ENCODE measurements around the gene ATP6AP1. TPM values are rescaled to one million over a fixed set of nuclear protein-coding genes. Genes with fewer than 3 reads are reported as not detected.

The ATP6AP1 gene
- total and polyA plus RNA-seq, 2 of the 13 experiments (the other 11 are each of a cell fraction or from before 2014, with no cell fraction given): 56.7 to 110 TPM

- TF ChIP-seq CSRNP2 (CRISPR knock-in tag; conservative IDR thresholded peaks at IDR 0.05; ENCODE audit: low read depth) (no peak), ZKSCAN8 (CRISPR knock-in tag; IDR thresholded peaks at IDR 0.05; ENCODE audit: borderline replicate concordance) (no peak), TCF12 (IDR thresholded peaks at IDR 0.05) (no peak), TCF12 (CRISPR knock-in tag; IDR thresholded peaks at IDR 0.05) (no peak), SMARCE1 (IDR thresholded peaks at IDR 0.05; ENCODE audit: borderline replicate concordance) (no peak), ZNF468 (CRISPR knock-in tag; IDR thresholded peaks at IDR 0.05) (no peak), MEF2D (CRISPR knock-in tag; IDR thresholded peaks at IDR 0.05) (no peak), ZNF841 (CRISPR knock-in tag; IDR thresholded peaks at IDR 0.05; ENCODE audit: borderline replicate concordance) (no peak), SIN3A (IDR thresholded peaks at IDR 0.05; ENCODE audit: borderline replicate concordance, low read depth, low read length) (peak; percentile 44; the same call in 1 of the 2 replicates), JARID2 (CRISPR knock-in tag; IDR thresholded peaks at IDR 0.05; ENCODE audit: insufficient replicate concordance) (no peak), SAP130 (CRISPR knock-in tag; IDR thresholded peaks at IDR 0.05; ENCODE audit: low read depth) (peak; percentile 22; the same call in 1 of the 2 replicates), ZNF777 (CRISPR knock-in tag; IDR thresholded peaks at IDR 0.05) (peak; percentile 61; the same call in 1 of the 2 replicates), HNRNPLL (IDR thresholded peaks at IDR 0.05; ENCODE audit: low read depth, low read length, poor library complexity, severe bottlenecking) (no peak), SP4 (CRISPR knock-in tag; IDR thresholded peaks at IDR 0.05) (no peak), CSRNP1 (CRISPR knock-in tag; IDR thresholded peaks at IDR 0.05) (no peak), NFE2 (CRISPR knock-in tag; IDR thresholded peaks at IDR 0.05) (no peak), THAP11 (CRISPR knock-in tag; IDR thresholded peaks at IDR 0.05) (no peak), ZNF460 (CRISPR knock-in tag; IDR thresholded peaks at IDR 0.05; ENCODE audit: borderline replicate concordance) (peak; percentile 38; the same call in 1 of the 2 replicates)
- TF ChIP-seq, protein P1, sequence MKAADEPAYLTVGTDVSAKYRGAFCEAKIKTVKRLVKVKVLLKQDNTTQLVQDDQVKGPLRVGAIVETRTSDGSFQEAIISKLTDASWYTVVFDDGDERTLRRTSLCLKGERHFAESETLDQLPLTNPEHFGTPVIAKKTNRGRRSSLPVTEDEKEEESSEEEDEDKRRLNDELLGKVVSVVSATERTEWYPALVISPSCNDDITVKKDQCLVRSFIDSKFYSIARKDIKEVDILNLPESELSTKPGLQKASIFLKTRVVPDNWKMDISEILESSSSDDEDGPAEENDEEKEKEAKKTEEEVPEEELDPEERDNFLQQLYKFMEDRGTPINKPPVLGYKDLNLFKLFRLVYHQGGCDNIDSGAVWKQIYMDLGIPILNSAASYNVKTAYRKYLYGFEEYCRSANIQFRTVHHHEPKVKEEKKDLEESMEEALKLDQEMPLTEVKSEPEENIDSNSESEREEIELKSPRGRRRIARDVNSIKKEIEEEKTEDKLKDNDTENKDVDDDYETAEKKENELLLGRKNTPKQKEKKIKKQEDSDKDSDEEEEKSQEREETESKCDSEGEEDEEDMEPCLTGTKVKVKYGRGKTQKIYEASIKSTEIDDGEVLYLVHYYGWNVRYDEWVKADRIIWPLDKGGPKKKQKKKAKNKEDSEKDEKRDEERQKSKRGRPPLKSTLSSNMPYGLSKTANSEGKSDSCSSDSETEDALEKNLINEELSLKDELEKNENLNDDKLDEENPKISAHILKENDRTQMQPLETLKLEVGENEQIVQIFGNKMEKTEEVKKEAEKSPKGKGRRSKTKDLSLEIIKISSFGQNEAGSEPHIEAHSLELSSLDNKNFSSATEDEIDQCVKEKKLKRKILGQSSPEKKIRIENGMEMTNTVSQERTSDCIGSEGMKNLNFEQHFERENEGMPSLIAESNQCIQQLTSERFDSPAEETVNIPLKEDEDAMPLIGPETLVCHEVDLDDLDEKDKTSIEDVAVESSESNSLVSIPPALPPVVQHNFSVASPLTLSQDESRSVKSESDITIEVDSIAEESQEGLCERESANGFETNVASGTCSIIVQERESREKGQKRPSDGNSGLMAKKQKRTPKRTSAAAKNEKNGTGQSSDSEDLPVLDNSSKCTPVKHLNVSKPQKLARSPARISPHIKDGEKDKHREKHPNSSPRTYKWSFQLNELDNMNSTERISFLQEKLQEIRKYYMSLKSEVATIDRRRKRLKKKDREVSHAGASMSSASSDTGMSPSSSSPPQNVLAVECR (CRISPR knock-in tag; IDR thresholded peaks at IDR 0.05; ENCODE audit: borderline replicate concordance): 0 out of 2 replicates have a peak, but pooled peaks have one; percentile 5
- TF ChIP-seq, protein P2, sequence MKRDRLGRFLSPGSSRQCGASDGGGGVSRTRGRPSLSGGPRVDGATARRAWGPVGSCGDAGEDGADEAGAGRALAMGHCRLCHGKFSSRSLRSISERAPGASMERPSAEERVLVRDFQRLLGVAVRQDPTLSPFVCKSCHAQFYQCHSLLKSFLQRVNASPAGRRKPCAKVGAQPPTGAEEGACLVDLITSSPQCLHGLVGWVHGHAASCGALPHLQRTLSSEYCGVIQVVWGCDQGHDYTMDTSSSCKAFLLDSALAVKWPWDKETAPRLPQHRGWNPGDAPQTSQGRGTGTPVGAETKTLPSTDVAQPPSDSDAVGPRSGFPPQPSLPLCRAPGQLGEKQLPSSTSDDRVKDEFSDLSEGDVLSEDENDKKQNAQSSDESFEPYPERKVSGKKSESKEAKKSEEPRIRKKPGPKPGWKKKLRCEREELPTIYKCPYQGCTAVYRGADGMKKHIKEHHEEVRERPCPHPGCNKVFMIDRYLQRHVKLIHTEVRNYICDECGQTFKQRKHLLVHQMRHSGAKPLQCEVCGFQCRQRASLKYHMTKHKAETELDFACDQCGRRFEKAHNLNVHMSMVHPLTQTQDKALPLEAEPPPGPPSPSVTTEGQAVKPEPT (CRISPR knock-in tag; IDR thresholded peaks at IDR 0.05; ENCODE audit: low read depth): no peak
These were observed 29.1 kb downstream of the ATP6AP1 start (continued) for GRCh38 chrX:154457491-154458115.
